Stimulated activated CD4-positive, alpha-beta T cell treated with anti-CD3 and anti-CD28 coated beads, TNF-alpha, amount 100 ng/mL, for 1 hour (primary cell): ENCODE results near the gene NIP7.
"Not testable (repeated sequence)": the region's sequence is repeated elsewhere in the genome, so short reads cannot be mapped to it uniquely, and the experiment has no call there.

Experiments used
- DNase-seq, 3 donors: peaks; one replicate each; pipeline ENCODE4 v3.0.0-alpha.2; 2020; ENCODE audit warnings: low read depth in 3 of 3, low spot score in 1 of 3

NIP7 gene

DNA sequence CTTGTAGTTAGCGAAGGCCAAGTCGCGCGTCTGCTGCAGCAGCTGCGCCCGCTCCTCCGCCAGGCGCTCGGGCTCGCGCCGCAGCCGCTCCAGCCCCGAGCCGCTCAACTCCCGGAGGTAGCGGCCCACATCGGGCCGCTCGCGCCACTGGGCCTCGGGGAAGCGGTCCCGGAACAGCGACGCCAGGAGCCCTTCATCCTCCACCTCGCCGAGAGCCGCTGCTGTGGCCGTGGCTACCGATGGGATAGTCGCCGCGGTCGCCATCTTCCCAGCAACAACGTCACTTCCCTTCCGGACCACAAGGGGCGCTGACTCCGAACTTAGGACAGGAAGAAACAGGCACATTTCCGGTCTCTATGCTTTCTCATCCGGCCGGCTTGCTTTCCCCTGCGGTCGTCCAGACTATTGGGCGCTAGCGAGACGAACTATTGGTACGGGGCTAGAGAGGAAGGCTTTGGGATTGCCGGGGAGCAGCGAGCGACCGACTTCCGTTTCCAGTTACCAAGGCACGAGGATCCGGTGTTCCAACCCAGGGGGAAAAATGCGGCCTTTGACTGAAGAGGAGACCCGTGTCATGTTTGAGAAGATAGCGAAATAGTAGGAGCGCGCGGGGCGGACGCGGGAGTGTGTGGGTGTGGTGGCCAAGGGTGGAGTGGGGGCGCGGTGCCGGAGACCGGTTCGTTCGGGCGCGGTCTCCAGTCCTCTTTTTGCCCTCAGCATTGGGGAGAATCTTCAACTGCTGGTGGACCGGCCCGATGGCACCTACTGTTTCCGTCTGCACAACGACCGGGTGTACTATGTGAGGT lies at the start of gene NIP7, which contains the start of gene COG8:
TSS of gene NIP7 (plus strand) at position 484 of the 806 bp plus-strand sequence. CDS start at position 542, 58 bp downstream.
TSS of gene COG8 (minus strand) at position 276 of the 806 bp plus-strand sequence. CDS start at position 264, 12 bp downstream.
- DNase-seq, result peak; percentile 76 to 85 (median 79)

GRCh38 chr16:69291657-69292056 lies 47.9 kb upstream of the NIP7 start:
- not testable (repeated sequence) for DNase-seq

DNA sequence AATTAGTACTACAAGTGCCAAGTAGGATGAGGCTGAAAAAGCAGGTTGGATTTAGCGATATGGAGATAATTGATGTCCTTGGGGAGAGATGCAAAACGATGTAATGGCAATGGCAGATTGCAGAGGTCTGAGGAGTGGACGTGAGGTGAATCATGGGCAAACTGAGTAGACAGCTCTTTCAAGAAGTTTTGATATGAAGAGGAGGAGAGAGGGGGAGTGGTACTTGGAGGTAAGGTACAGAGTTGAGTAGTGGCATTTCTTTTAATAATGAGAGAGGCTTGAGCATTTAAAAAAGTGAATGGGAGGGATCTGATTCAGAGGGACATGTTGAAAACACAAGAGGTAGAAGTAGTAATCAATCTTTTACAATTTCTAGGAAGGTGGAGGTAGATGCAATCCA lies 46.2 kb upstream of the NIP7 start:
- no peak for DNase-seq

GRCh38 chr16:69294051-69294450 lies 45.5 kb upstream of the NIP7 start:
- DNase-seq, result no peak

GRCh38 chr16:69296771-69297170 lies 42.8 kb upstream of the NIP7 start:
- not testable (repeated sequence) for DNase-seq

DNA sequence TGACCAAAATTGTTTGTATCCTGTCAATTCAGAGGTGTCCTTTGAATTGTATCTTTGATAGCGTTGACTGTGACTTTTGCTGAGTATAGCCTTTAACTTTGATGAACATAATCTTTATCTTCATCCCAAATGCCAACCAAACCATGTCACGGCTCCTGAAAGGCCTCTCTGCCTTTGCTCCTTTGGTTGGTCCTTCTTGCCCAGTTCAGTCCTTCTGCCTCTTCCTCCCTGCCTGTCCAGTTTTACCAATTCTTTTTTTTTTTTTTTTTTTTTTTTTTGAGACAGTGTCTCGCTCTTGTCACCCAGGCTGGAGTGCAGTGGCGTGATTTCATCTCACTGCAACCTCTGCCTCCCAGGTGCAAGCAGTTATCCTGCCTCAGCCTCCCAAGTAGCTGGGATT lies 41.3 kb upstream of the NIP7 start:
- no peak for DNase-seq

DNA sequence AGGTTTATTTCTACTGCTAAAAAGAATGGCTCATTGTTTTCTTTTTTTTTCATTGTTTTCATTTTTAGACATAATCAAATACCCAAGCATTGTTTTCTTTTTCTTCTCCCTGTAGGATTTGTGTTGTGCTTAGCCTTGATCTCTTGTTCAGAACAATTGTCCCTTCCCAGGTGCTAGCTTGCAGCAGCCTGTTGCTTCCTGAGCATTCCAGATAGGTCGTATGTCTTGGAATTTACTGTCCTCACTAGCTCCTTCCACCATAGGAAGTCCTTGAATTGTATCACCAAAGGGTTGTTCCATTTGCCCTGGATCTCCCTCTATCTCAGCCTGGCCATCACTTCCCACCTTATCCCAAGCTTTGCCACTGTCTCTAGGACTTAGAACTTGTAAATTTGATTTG lies 38.4 kb upstream of the NIP7 start:
- DNase-seq, result no peak

- DNase-seq, result no peak
These were observed 37.7 kb upstream of the NIP7 start for GRCh38 chr16:69301861-69302260.

DNA sequence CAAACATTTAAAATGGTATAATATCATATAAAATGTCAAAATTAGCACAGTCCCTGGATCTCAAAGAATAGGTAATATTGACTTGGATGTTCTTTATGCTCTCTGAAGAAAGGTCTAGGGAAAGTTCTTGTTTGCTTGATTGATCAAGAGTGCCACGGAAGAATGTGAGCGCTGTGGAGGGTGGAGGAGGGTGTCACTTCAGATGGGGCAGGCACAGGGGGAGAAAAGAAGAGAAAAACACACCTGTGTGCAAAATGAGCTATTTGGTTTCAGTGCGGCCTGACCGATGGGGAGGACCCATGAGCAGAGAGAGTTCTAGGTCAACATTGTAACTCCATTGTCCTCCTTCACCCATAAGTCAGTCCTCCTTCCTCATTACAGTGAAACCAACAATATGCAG lies 37.3 kb upstream of the NIP7 start:
- no peak for DNase-seq

DNA sequence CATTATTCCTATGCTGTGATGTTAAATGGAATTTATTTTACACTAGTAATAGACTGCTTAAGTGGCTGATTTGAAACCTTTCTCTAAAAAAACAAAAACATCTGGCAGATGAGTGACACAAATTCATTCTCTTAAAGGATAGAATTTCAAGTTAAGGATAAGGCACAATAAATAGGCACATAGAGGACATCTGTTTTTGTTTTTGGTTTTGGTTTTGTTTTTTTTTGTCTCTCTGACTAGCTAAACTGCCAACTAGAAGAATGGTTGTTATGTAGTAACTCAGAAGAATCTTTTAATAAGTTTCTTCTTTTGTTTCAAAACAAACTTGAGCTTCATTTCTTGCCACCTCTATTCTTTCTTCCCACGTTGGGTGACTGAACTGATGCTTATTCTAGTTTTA lies 33.5 kb upstream of the NIP7 start:
- no peak for DNase-seq

DNA sequence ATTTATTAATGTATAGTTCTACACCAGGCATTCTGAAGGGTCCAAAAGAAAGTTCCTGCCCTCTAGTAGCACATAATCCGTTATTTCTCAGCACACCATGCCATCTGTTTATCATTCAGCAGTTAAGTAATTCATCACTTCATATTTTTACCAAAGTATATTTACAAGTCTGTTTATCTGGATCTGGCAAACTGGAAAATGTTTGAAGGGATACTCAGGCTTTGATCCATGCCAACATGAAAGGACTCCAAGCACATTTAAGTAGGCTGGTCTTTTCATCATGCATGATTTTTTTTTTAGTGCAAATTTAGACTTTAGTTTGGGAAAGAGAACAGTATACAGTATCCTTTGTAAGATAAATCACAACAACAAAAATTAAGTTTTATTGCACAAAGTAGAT lies 32.5 kb upstream of the NIP7 start:
- no peak for DNase-seq

DNA sequence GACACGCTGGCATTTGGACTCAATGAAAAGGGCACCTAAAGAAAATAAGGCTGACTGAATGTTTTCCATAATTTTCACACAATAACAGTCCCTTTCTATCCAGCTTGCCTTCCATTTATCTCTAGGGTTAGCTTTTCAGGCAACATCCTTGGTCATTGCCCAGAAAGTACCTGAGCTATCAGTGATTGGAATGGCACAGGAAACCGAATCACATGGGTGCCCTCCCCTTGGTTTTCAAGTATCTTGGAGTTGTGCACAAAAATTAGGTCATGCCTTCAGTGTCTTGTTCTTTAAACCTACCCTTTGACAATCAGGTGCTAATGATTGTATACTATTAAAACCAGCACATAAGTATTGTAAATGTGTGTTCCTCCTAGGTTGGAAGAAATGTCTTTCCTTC lies 31.7 kb upstream of the NIP7 start:
- DNase-seq, result no peak

DNA sequence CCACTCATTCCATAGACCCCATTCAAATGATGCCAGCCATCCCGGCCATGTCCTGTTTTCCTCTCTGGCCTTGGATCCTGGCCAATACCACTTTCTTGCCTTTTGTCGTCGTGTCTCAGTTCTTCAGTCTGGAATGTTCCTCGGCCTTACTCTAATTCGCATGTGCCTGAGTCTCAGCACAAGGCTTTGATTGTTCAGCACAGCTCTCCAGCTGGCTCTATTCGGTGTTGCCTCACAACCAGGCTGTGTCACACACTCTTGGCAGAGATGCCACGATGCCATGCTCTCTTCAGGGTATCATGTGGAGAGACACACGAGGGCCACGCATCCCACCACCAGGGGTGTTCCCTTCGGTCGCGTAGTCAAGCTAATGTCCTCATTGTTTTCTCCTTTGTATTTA lies 30.3 kb upstream of the NIP7 start:
- no peak for DNase-seq

DNA sequence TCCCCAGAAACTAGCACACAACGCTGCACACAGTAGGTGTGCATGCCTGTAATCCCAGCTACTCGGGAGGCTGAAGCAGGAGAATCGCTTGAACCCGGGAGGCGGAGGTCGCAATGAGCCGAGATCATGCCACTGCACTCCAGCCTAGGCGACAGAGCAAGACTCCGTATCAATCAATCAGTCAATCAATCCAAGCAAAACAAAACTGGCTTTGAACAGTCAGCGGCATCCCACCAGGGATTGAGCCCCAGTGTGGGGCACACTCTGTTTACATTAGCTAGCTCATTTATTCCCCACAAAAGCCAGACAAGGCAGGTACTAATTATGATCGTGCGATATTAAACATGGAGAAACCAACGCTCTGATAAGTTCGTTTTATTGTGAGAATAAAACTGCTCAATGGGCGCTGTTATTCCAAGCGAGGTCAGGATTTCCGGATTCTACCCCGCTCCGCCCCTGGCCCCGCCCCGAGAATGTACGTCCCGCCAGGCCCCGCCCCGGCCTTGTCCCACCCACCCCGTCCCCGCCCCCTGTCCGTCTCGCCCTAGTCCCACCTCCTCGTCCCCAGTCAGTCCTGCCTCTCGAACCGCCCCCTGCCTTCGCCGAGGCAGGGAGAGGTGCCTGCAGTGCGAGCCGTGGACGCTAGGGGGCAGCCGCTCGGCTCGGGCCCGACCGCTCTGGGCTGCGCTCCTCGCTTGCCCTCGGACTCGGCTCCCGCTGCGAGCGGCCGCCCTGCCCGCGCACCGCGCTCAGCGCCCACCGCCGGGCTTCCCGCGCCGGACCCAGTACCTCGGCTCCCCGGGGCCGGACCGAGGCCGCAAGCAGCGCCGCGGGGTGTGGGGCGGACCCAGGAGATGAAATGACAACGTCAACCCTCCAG lies 28.7 kb upstream of the NIP7 start, which contains the start of gene VPS4A:
TSS of gene VPS4A (plus strand) at position 698 of the 880 bp plus-strand sequence. CDS start at position 860, 162 bp downstream.
- DNase-seq, result peak; percentile 94 to 98 (median 97)

- peak in 1 of 3 donors; percentile 16 for DNase-seq
These were observed 27.8 kb upstream of the NIP7 start for GRCh38 chr16:69311533-69312387.

- DNase-seq, result no peak
These were observed 26.1 kb upstream of the NIP7 start for GRCh38 chr16:69313469-69313868.

DNA sequence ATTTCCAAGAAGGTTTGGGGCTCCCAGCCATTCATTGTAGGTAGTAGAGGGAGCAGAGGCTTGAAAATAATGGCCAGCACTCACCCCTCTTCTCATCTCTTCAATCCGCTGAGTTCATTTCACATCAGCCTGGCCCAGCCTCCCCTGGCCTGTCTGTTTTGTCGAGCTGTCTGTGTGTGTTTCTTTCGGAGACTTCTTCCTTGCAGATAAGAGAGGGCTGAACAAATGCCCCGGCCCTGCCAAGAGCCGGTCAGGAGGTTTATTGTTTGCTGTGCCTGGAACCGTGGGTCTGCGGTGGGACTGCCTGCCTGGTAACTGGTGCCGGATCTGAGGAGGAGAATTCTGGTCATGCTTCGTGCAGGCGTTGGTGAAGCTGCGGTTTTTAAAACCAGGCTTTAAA lies 25.0 kb upstream of the NIP7 start:
- no peak for DNase-seq

DNA sequence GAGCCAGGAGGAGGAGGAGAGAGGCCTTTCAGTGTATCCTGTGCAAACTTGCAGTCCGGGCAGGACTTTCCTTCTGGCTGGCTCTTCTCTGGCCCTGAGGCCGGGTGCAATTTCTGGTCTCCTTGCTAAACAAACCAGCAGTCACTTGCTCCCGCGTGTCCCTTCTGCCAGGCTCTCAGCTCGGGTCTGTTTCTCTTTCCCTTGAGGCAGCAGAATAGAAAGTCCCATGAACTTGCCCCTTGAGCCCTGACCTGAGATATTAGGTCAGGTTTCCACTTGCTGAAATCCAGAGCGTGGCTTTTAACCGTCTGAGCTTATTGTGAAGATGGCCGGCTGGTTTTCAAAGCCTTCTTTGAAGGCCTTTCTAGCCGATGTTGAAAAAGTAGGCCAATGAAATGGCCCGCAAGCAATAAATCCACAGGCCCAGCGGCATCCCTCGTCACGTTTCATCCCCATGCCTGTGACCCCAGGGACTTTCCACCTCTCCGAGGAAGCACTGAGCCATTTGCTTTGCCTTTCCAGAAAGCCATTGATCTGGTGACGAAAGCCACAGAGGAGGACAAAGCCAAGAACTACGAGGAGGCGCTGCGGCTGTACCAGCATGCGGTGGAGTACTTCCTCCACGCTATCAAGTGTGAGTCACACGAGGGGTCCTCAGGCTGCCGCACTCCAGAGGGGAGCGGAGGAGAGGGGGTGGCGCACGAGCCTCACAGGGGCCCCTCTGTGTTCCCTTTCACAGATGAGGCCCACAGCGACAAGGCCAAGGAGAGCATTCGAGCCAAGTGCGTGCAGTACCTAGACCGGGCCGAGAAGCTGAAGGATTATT lies 23.9 kb upstream of the NIP7 start:
- DNase-seq, result no peak

DNA sequence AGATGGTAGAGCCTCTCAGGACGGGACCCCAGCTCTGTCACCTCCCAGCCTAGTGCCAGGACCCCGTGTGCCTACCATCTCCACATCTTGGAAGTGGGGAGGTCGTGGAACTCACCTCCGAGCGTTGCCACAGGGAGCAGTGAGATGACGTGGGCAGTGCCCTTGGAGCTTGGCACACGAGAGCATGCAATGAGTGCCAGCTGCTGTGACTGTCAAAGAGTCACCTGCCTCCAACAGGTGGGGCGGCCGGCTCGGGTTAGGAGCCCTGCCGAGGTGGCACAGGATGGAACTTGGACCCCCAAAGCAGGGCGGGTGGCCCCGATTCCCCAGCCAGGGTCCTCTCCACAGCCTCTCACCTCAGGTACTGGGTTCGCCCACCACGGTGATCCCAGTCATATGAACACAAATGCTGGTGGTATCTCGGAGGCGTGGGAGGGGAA lies 23.0 kb upstream of the NIP7 start:
- no peak for DNase-seq
